ENCODE data around the gene CAPZA1.

Gene CAPZA1

DNA sequence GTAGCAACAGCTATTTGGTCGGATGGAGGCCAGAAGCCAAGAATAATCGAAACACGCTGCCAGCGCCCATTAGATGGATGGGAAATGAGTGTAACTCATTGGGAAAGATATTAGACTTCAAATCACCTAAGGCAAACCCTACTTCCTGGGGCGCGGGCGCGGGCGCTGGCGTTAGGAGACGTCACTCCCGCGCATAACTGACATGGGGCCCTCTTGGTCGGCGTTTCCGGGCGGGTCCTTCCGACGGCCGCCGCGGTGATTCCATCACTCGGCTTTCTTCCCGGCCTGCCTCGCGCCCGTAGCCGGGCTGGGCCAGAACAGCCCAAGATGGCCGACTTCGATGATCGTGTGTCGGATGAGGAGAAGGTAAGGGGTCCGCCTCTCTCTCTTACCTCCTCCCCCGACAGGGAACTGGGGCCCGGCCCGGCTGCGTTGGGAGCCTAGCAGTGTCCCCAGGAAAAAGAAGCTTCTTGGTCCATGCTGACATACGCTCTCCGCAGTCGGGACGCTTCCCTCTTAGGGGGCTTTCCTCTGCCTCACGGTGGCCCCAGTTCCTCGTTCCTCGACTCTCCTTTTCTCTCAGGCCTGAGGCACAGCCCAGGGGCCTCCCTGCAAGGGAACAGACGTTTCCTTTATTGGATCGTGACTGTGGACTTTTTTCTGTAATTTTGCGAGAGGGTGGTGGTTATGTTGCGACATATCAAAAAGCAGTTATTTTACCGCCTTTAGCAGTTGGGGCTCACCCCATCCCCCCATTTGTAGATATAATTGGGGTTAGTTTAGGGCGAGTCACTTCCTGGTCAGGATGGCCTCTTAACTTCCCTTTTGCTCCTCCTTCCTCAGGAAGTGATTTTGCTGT is at the start of gene CAPZA1:
TSS of gene CAPZA1 (plus strand) at position 315 of the 859 bp plus-strand sequence. CDS start at position 328, 13 bp downstream.
- H3K9me3 ChIP-seq (ENCODE audit: control insufficient read depth in 5 of 5, low read length in 5 of 5): no peaks in the 10 kb centered on the region
- peaks cover 4 to 43% (median 38%) of the 10 kb centered on the region in 5 donors for H3K4me1 ChIP-seq (ENCODE audit: control insufficient read depth in 5 of 5, insufficient read depth in 5 of 5, low read length in 5 of 5)
- peak within 1 kb of the TSS; percentile 84 to 100 (median 96) for H3K9ac ChIP-seq (ENCODE audit: low read length in 5 of 5)
- peaks cover 0 to 8% (median 7%) of the 10 kb centered on the region in 5 donors for H3K36me3 ChIP-seq (ENCODE audit: control insufficient read depth in 5 of 5, insufficient read depth in 5 of 5, low read length in 5 of 5)
- peak within 1 kb of the TSS; percentile 99 for H3K27ac ChIP-seq (ENCODE audit: low read depth, low read length)
- no peaks in the 10 kb centered on the region for H3K27me3 ChIP-seq (ENCODE audit: control insufficient read depth in 5 of 5, insufficient read depth in 4 of 5, low read length in 5 of 5)
- peak within 1 kb of the TSS; percentile 74 to 97 (median 89) for H3K4me3 ChIP-seq (ENCODE audit: low read depth in 1 of 5, low read length in 5 of 5)

DNA sequence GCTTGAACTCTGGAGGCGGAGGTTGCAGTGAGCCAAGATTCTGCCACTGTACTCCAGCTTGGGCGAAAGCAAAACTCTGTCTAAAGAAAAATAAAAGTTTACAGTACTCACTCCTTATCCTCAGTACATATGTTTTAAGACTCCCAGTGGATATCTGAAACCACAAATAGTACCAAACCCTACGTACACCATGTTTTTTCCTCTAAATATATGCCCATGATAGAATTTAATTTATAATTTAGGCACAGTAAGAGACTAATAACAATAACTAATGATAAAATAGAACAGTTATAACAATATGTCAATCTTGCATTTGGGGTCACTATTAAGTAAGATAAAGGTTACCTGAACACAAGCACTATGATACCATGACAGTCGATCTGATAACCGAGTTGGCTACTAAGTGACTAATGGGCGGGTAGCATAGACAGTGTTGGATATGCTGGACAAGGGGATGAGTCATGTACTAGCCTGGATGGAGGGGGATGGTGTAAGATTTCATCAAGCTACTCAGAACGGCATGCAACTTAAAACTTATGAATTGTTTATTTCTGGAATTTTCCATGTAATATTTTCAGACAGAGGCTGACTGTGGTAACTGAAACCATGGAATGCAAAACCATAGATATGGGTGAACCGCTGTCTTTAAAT is 44.4 kb upstream of the CAPZA1 start:
- H3K36me3 ChIP-seq (ENCODE audit: control insufficient read depth in 5 of 5, insufficient read depth in 5 of 5, low read length in 5 of 5): peaks cover 25 to 56% (median 30%) of the 10 kb centered on the region in 5 donors

DNA sequence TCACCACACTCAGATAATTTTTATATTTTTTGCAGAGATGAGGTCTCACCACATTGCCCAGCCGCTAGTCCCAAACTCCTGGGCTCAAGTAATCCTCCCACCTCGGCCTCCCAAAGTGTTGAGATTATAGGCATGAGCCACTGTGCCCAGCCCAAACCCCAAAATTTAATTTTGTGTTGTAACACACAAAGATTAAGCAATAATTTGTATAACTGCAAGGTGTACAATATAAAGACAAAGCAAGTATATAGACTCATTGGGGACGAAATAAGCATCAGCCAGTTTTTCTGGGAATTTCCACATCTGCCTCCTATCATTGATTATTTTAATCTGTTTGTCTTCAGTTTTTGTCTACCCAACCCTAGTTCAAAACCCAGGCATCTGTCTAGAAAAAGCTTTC is 43.4 kb upstream of the CAPZA1 start:
- no peak overlapping the region for H3K4me3 ChIP-seq (ENCODE audit: low read depth in 1 of 5, low read length in 5 of 5)
- H3K27me3 ChIP-seq (ENCODE audit: control insufficient read depth in 5 of 5, insufficient read depth in 4 of 5, low read length in 5 of 5): no peaks in the 10 kb centered on the region
- H3K36me3 ChIP-seq (ENCODE audit: control insufficient read depth in 5 of 5, insufficient read depth in 5 of 5, low read length in 5 of 5): peaks cover 25 to 55% (median 30%) of the 10 kb centered on the region in 5 donors
- H3K9me3 ChIP-seq (ENCODE audit: control insufficient read depth in 5 of 5, low read length in 5 of 5): no peaks in the 10 kb centered on the region
- H3K9ac ChIP-seq (ENCODE audit: low read length in 5 of 5): no peak overlapping the region
- H3K4me1 ChIP-seq (ENCODE audit: control insufficient read depth in 5 of 5, insufficient read depth in 5 of 5, low read length in 5 of 5): no peaks in the 10 kb centered on the region
- no peak overlapping the region for H3K27ac ChIP-seq (ENCODE audit: low read depth, low read length)

More for the DNA sequence above, 44.4 kb upstream of the CAPZA1 start:
- H3K27ac ChIP-seq (ENCODE audit: low read depth, low read length): no peak overlapping the region
- H3K4me1 ChIP-seq (ENCODE audit: control insufficient read depth in 5 of 5, insufficient read depth in 5 of 5, low read length in 5 of 5): no peaks in the 10 kb centered on the region
- no peak overlapping the region for H3K9ac ChIP-seq (ENCODE audit: low read length in 5 of 5)
- no peak overlapping the region for H3K4me3 ChIP-seq (ENCODE audit: low read depth in 1 of 5, low read length in 5 of 5)
- no peaks in the 10 kb centered on the region for H3K27me3 ChIP-seq (ENCODE audit: control insufficient read depth in 5 of 5, insufficient read depth in 4 of 5, low read length in 5 of 5)
- no peaks in the 10 kb centered on the region for H3K9me3 ChIP-seq (ENCODE audit: control insufficient read depth in 5 of 5, low read length in 5 of 5)

DNA sequence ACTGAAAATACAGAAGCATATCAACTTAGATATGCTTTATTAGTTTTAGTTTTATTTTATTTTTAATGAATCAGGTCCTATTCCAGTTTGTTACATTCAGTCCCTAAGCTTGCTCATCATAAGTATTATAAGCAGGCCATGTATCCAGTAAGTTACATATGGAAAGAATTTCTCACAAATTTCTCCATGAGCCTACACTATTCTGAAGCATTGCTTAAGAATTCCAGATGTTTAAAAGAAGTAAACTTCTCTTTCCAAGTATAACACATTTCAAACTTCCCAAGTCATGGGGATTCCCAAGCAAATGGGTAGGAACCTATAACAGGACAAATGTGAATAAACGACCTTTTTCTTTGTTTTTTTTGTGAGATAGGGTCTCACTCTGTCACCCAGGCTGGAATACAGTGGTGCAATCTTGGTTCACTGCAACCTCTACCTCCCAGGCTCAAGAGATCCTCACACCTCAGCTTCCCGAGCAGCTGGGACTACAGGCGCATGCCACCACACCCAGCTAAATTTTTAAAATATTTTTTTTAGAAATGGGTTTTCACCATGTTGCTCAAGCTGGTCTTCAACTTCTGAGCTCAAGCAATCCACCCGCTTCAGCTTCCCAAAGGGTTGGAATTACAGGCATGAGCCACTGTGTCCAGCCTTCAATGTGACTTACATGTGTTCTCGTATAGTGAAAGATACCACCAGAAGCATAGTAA is 39.7 kb upstream of the CAPZA1 start:
- peaks cover 25 to 49% (median 41%) of the 10 kb centered on the region in 5 donors for H3K36me3 ChIP-seq (ENCODE audit: control insufficient read depth in 5 of 5, insufficient read depth in 5 of 5, low read length in 5 of 5)
- no peak overlapping the region for H3K4me3 ChIP-seq (ENCODE audit: low read depth in 1 of 5, low read length in 5 of 5)
- H3K9me3 ChIP-seq (ENCODE audit: control insufficient read depth in 5 of 5, low read length in 5 of 5): no peaks in the 10 kb centered on the region
- H3K4me1 ChIP-seq (ENCODE audit: control insufficient read depth in 5 of 5, insufficient read depth in 5 of 5, low read length in 5 of 5): no peaks in the 10 kb centered on the region
- H3K9ac ChIP-seq (ENCODE audit: low read length in 5 of 5): no peak overlapping the region
- no peak overlapping the region for H3K27ac ChIP-seq (ENCODE audit: low read depth, low read length)
- no peaks in the 10 kb centered on the region for H3K27me3 ChIP-seq (ENCODE audit: control insufficient read depth in 5 of 5, insufficient read depth in 4 of 5, low read length in 5 of 5)

DNA sequence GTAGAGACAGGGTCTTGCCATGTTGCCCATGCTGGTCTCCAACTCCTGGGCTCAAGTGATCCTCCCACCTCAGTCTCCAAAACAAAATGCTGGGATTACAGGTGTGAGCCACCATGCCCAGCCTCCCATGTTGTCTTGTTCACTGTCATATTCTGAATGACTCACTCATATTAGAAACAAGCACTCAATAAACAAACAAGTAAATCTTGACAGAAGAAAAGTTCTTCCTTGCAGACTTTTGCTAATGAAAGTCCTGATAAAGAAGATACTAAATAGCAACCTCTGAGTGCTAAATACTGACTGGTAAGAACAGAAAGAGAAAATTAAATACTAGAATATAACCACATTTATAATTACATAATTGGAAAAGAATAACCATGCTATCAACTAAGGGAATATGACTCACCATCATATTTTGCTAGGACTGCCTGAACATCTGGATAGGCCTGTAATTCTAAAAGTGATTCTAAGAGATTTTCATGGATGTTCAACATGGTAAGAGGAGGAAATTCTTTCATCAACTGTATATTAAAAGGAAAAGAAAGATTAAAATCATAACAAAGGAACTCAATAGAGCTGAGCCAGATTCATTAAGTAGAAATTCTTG is 37.9 kb upstream of the CAPZA1 start:
- Histone ChIP-seq H3K27ac (ENCODE audit: low read depth, low read length) (no peak overlapping the region), H3K36me3 (ENCODE audit: control insufficient read depth in 5 of 5, insufficient read depth in 5 of 5, low read length in 5 of 5) (peaks cover 13 to 39% (median 34%) of the 10 kb centered on the region in 5 donors)

DNA sequence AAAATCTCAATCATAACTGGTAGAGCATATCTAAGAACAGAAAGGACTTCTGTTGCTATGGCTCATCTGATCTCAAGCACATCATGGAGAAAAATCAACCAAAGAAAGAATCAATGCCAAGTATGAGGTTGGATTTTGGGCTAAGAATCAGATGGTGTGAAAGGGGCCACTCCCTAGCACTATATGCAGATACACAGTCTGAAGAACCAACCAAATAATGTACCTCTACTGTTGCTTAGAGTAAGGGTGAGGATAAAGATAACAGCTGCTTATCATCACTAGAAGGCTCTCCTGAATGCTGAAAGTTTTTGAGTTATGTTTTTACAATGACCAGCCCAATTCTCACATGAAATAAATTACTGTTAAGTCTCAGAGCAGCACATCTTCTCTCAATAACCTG is 36.3 kb upstream of the CAPZA1 start:
- Histone ChIP-seq H3K4me3 (ENCODE audit: low read depth in 1 of 5, low read length in 5 of 5) (no peak overlapping the region), H3K9me3 (ENCODE audit: control insufficient read depth in 5 of 5, low read length in 5 of 5) (no peaks in the 10 kb centered on the region), H3K27me3 (ENCODE audit: control insufficient read depth in 5 of 5, insufficient read depth in 4 of 5, low read length in 5 of 5) (no peaks in the 10 kb centered on the region), H3K4me1 (ENCODE audit: control insufficient read depth in 5 of 5, insufficient read depth in 5 of 5, low read length in 5 of 5) (no peaks in the 10 kb centered on the region), H3K27ac (ENCODE audit: low read depth, low read length) (no peak overlapping the region), H3K36me3 (ENCODE audit: control insufficient read depth in 5 of 5, insufficient read depth in 5 of 5, low read length in 5 of 5) (peaks cover 3 to 31% (median 28%) of the 10 kb centered on the region in 5 donors), H3K9ac (ENCODE audit: low read length in 5 of 5) (no peak overlapping the region)

More for the DNA sequence above, 37.9 kb upstream of the CAPZA1 start:
- Histone ChIP-seq H3K4me3 (ENCODE audit: low read depth in 1 of 5, low read length in 5 of 5) (no peak overlapping the region), H3K4me1 (ENCODE audit: control insufficient read depth in 5 of 5, insufficient read depth in 5 of 5, low read length in 5 of 5) (no peaks in the 10 kb centered on the region), H3K9ac (ENCODE audit: low read length in 5 of 5) (no peak overlapping the region), H3K9me3 (ENCODE audit: control insufficient read depth in 5 of 5, low read length in 5 of 5) (no peaks in the 10 kb centered on the region), H3K27me3 (ENCODE audit: control insufficient read depth in 5 of 5, insufficient read depth in 4 of 5, low read length in 5 of 5) (no peaks in the 10 kb centered on the region)

- no peaks in the 10 kb centered on the region for H3K27me3 ChIP-seq (ENCODE audit: control insufficient read depth in 5 of 5, insufficient read depth in 4 of 5, low read length in 5 of 5)
- no peak overlapping the region for H3K27ac ChIP-seq (ENCODE audit: low read depth, low read length)
- H3K4me1 ChIP-seq (ENCODE audit: control insufficient read depth in 5 of 5, insufficient read depth in 5 of 5, low read length in 5 of 5): no peaks in the 10 kb centered on the region
- H3K36me3 ChIP-seq (ENCODE audit: control insufficient read depth in 5 of 5, insufficient read depth in 5 of 5, low read length in 5 of 5): peaks cover 10 to 51% (median 24%) of the 10 kb centered on the region in 5 donors
- H3K4me3 ChIP-seq (ENCODE audit: low read depth in 1 of 5, low read length in 5 of 5): no peak overlapping the region
- no peak overlapping the region for H3K9ac ChIP-seq (ENCODE audit: low read length in 5 of 5)
- peaks cover 0 to 4% (median 0%) of the 10 kb centered on the region in 5 donors for H3K9me3 ChIP-seq (ENCODE audit: control insufficient read depth in 5 of 5, low read length in 5 of 5)
Observed at GRCh38 chr1:112589766-112590165, 29.9 kb upstream of the CAPZA1 start.

DNA sequence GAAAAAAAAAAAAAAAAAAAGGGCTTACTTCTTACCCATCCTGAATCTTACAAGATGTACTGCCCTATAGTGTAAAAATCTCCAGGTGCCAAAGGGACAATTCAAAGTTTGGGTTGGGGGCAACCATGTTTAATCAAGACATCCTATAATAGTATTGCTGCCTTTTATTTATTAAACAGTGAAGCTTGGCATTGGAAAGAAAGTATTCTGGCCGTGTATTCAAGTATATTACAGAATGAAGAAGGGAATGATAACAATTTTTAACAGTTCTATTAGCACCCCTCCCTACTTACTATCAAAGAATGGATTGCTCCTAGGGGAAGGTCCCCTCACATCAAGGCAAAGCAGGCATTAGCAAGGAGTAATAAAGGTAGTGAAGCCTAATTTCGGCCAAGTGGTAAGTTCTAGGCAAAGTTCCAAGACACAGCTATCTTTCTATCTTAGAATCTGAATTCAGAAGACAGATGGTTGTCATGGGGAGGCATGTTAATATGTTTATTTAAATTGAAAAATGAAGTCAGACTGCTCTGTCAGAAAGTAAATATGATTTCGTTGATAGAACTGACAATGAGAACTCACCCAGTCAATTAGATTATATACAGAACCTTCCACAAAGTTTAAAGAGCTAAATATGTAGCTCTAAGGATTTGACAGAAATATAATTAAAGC is 25.3 kb upstream of the CAPZA1 start:
- peak overlapping the region in 1 of 5 donors; percentile 2 for H3K9ac ChIP-seq (ENCODE audit: low read length in 5 of 5)
- no peak overlapping the region for H3K27ac ChIP-seq (ENCODE audit: low read depth, low read length)
- peaks cover 0 to 4% (median 0%) of the 10 kb centered on the region in 5 donors for H3K9me3 ChIP-seq (ENCODE audit: control insufficient read depth in 5 of 5, low read length in 5 of 5)
- H3K36me3 ChIP-seq (ENCODE audit: control insufficient read depth in 5 of 5, insufficient read depth in 5 of 5, low read length in 5 of 5): peaks cover 17 to 57% (median 30%) of the 10 kb centered on the region in 5 donors
- no peaks in the 10 kb centered on the region for H3K4me1 ChIP-seq (ENCODE audit: control insufficient read depth in 5 of 5, insufficient read depth in 5 of 5, low read length in 5 of 5)
- no peak overlapping the region for H3K4me3 ChIP-seq (ENCODE audit: low read depth in 1 of 5, low read length in 5 of 5)
- H3K27me3 ChIP-seq (ENCODE audit: control insufficient read depth in 5 of 5, insufficient read depth in 4 of 5, low read length in 5 of 5): no peaks in the 10 kb centered on the region

GRCh38 chr1:112599477-112599876 is 20.2 kb upstream of the CAPZA1 start:
- H3K4me3 ChIP-seq (ENCODE audit: low read depth in 1 of 5, low read length in 5 of 5): no peak overlapping the region
- no peaks in the 10 kb centered on the region for H3K4me1 ChIP-seq (ENCODE audit: control insufficient read depth in 5 of 5, insufficient read depth in 5 of 5, low read length in 5 of 5)
- H3K27ac ChIP-seq (ENCODE audit: low read depth, low read length): no peak overlapping the region
- no peaks in the 10 kb centered on the region for H3K9me3 ChIP-seq (ENCODE audit: control insufficient read depth in 5 of 5, low read length in 5 of 5)
- no peak overlapping the region for H3K9ac ChIP-seq (ENCODE audit: low read length in 5 of 5)
- H3K27me3 ChIP-seq (ENCODE audit: control insufficient read depth in 5 of 5, insufficient read depth in 4 of 5, low read length in 5 of 5): no peaks in the 10 kb centered on the region
- peaks cover 22 to 49% (median 43%) of the 10 kb centered on the region in 5 donors for H3K36me3 ChIP-seq (ENCODE audit: control insufficient read depth in 5 of 5, insufficient read depth in 5 of 5, low read length in 5 of 5)
